GM12801 (cell line): Measurements from ENCODE around the gene VWCE.

Experiments
- CTCF ChIP-seq: IDR thresholded peaks from one replicate; pipeline ENCODE4 v1.5.1; 2011; ENCODE audit warnings: control low read depth; ENCODE audit not compliant: insufficient read length; ENCODE audit errors: extremely low read depth

The VWCE gene

GRCh38 chr11:61278001-61278470 lies 17.1 kb downstream of the VWCE start:
- TF ChIP-seq CTCF = no peak

DNA sequence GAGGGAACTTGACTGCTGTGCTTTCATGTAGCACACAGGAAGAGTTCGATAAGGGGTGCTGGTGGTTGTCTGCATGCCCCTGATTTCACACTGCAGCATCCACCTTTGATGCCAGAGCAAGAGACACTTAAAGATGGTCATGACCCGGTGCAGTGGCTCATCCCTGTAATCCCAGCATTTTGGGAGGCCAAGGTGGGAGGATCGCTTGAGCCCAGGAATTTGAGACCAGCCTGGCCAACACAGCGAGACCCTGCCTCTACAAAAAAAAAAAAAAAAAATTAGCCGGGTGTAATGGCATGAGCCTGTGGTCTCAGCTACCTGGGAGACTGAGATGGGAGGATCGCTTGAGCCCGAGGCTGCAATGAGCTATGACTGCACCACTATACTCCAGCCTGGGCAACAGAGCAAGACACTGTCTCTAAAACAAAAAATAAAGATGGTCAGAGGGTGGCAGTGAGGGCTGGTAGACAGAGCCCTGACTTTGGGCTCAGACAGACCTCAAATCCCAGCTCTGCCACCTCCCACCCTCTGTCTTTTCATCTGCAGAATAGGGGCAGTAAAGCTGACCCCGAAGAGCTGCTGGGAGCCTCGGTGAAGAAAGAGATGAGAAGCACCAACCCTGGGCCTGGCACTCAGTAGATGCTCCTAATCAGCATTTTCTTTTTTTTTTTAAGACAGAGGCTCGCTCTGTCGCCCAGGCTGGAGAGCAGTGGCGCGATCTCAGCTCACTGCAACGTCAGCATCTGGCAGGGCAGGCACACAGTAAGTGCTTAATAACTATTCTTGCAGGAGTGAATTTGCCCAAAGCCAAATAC lies 17.7 kb downstream of the VWCE start:
- no peak for TF ChIP-seq CTCF

- no peak for TF ChIP-seq CTCF
These were observed 19.9 kb downstream of the VWCE start for GRCh38 chr11:61275191-61275590.

DNA sequence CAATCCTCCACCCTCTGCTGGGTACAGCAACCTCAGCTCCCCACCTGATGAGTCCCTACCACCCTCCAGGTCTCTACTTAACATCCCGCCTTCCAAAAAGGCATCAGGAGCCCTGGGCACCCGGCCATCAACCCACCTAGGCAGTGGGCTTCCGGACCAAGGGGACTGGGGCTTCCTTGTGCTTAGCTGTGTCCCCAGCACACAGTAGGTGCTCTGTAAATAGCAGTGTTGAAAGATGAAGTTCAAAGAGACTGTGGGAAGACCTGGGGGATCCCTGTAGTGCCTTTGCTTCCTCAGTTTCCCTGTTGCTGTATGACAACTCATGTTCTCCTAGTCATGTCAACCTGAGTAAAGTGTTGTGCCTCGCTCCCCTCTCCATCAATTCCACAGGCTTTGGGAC lies 21.0 kb downstream of the VWCE start:
- TF ChIP-seq CTCF = no peak

DNA sequence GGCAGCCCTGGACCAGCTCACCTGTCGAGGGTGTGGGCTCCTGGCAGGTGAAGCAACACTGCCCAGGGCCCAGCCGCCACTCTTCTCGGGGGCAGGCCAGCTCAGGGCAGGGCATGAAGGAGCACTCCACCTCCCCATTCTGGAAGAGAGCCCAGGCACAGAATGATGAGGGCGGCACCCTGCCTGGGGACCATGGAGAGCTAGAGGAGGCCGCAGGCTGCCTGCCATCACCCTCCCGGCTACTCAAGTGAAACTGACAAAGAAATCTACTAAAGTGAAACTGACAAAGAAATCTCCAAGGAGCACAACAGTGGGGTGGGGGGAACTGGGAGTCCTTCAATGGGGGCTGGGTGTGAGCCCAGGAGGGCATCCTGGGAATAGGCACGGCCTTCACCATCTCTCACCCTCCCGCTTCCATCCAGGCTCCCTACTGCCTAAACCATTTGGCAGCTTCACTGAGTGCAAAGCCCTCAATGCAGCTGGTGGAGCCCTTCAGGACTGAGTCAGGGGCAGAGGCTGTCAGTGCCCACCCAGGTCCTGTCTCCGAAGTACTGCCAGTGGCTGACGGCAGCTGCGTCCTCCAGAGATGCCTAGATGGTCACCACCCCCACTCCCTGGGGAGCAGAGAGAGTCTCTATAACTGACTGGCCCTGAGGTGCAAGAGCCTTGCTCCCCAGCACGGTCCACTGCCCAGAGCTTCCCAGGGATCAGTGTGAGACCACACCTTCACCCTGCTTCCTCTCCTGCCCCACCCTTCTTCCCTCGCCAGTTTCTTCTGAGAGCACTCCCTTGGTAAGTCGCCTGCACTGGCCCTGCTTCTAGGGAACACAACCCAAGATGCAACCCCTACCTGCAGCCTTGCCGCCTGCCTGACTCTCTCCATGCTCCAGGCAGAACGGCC lies 21.7 kb downstream of the VWCE start:
- no peak for TF ChIP-seq CTCF

DNA sequence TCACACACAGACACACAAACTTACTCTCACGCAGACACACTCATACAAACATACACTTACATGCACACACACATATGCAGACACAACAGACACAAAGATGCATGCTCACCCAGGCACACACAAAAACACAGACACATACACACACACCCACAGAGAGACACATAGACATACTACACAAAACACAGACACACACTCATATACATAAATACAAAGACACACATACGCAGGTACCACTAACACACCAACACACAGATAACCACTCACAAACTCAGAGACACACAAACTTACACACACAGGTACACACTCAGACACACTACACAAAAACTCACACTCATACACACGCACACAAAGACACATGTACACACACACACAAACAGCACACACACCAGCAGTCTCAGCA lies 22.4 kb downstream of the VWCE start:
- TF ChIP-seq CTCF = no peak

GRCh38 chr11:61270354-61271076 lies 24.6 kb downstream of the VWCE start:
- no peak for TF ChIP-seq CTCF
